Frontal cortex (tissue), 4 donors: Measurements from ENCODE around the gene ARSJ. TPM values are rescaled to one million over a fixed set of nuclear protein-coding genes. Genes with fewer than 3 reads are reported as not detected.

ENCODE experiments used
- DNase-seq, 2 donors: peaks; one replicate each; pipeline ENCODE4 v3.0.0; 2012; ENCODE audit warnings: low spot score in 2 of 2
- FAIRE-seq: peaks from 2 replicates; lab custom pipeline; 2012; peaks lifted over from hg19 to GRCh38; lab: Jason Lieb, UNC
- total RNA-seq: library from RNA; depleted of rRNA; stranded (reverse); fragments of >200 nt; gene quantifications from one replicate; pipeline ENCODE4 v1.2.3, GENCODE V29; 2014
- donor health status: control.
- donor health status: control.
- donor health status: control.

The ARSJ gene
- total RNA-seq, 1 donor from 2014 or later, result 0.41 TPM

DNA sequence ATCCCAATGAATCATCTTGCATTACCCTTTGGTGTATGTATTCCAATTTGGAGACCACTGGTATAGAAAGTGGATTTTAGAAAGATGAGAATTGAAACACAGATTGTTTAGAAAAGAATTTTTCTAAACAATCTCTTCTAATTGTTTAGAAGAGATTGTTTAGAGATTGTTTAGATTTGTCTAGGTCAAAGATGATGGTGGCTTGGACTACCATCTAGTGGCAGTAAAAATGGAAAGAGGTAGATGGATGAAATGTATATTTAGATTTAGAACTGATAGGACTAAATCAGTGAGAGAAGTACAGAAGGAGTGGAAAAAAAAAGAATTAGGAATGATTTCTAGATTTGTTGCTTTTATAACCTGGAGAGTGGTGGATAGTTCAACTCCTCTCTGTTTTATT is 70.6 kb downstream of the ARSJ start:
- FAIRE-seq (no peak), DNase-seq (no peak)

DNA sequence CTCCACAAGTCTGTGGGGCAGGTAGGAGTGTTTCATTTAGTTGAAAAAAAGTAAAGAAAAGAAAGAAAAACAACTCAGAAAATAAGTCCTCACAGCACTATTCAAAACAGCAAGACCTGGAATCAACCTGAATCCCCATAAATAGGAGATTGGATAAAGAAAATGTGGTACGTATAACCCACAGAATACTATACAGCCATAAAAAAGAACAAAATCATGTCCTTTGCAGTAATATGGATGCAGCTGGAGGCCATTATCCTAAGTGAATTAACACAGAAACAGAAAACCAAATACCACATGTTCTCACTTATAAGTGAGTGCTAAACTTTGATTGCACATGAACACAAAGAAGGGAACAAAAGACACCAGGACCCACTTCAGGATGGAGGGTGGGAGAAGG is 71.9 kb downstream of the ARSJ start:
- FAIRE-seq, result no peak
- no peak for DNase-seq

DNA sequence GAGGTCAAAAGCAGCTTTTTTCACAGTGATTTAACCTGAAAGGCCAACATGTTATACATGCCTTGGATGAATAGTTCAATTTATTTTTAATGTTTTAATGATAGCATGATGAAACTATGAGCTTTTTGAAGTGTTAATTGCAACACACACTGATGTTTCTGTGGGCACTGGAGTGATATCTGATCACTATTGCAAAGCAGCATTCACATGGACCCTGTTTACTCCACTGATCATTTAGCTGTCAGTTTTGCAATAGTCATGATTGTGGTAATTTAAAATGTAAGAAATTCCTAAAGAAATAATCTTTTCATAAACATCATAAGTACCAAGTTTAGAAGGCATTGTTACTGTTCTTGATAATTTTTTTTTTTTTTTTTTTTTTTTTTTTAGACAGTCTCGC is 74.1 kb downstream of the ARSJ start:
- FAIRE-seq (no peak), DNase-seq (no peak)

DNA sequence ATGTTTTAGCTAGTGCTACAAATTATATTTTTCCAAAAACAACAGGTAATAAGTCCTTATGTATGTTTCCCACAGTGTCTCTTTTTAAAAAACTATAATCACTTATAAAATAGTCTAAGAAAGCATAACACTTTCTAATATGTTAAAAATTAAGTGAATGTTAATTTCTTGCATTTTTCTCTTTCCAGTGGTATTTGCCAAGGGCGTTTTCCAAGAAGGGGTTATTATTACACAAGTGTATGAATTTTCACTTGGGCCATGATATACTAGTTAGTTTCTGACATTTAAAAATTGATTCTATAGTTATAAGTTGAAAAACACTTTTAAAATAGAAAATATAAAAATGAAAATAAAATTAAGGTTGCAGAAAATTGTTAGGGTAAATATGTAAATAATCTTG is 74.6 kb downstream of the ARSJ start:
- FAIRE-seq (peak; percentile 62), DNase-seq (no peak)

DNA sequence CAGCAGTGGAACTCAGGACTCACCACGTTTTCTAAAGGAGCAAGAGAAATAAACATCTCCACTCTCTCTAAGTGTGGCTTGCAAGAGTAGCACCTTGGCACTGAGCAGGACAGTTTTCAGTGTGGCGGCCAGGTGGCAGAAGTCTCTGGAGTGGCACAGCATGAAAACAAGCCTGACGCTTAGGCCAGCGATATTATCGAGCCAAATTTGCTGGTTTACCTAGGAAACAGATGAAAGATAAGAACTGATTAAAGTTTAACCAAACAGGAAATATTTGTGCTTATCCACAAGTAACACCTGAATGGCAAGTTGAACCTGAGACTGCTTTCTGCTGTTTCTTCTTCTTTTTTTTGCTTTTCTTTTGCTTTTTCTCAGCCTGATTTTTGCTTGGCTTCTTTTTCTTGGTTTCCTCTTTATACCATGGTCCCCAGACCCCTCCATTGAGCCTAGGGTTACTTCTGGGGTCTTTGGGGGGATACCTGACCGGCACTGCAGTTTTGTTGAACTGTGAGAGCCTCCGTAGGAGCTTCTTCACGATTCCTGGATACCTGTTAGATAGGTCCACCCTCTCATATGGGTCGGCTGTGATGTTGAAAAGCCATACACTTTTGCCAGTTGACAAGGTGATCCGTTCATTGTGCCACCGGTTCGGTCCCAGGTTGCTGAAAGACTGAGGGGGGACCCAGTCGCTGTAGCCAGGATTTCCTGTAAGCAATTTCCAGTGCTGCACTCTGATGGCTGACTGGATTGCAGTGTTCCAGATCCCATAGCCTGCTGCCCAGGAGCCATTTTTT is 77.3 kb downstream of the ARSJ start:
- no peak for DNase-seq
- FAIRE-seq, result no peak

DNA sequence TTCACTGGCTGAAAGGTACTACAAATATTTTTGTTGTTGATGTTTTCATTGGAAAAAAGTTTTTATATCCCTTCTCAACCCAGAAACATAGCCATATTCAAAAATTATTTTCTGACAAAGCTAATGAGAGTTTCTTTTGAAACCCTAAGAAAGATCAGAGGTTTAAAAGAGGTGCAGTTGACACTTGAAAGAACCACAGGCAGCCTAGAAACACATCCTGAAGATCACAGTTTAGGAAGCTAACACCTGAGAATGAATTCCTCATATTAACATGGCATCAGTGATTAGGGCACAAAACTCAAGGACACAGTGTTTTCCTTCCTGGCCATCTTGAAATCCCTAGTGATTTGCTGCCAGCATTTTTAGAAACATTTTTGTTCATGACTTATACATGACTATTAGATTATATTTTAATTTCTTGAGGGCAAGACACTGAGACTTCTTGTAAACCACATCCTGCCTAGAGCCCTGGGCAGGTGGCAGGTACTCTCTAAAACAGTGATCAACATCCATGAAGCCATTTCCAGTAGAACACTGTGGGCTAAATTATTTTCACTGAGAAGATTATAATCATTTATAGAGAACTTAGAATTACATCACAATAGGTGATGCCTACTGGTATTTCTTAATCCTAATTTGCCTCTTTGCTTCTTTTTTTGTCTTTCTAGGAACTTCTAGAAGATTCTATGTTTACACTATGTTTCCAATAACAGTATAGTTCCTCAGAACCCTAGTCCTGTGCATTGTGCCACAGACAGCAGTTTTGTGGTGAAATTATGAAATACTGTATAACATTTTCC is 80.0 kb downstream of the ARSJ start:
- FAIRE-seq, result no peak
- no peak for DNase-seq

DNA sequence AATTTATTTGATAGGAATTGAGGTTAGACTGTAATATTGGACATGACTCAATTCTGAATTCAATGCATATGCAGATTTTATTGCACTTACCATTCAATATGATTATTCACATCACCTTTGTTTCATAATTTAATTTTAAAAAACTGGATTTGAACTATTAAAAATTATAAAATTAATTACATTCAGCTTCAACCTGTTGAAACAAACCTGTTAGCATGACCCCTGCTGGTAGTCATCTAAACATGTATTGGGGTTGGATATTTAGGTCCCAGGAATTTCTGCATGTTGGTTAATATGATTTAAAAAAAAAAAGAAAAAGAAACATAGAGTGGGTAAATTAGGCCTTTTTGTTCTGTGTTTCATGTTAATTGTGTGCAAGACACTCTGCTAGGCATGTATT is 85.9 kb downstream of the ARSJ start:
- DNase-seq, result no peak
- no peak for FAIRE-seq

DNA sequence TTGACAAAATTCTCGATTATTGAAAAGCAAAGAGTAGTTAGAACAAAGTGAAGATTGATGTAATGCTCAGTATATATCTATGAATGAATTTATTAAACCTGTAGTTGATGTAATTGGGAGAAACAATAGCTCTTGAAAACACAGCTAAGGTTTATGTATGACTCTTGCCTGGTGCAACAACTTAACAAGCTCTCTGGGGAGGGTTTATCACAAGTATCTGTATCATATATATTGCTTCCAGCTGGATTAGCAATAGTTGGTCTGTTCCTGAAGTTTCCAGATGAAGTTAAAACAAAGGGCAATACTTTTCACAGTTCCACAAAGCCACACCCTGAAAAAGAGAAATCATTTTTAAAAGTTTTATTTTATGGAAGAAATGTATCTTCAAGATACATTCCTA is 91.4 kb downstream of the ARSJ start:
- DNase-seq, result no peak
- FAIRE-seq, result no peak

DNA sequence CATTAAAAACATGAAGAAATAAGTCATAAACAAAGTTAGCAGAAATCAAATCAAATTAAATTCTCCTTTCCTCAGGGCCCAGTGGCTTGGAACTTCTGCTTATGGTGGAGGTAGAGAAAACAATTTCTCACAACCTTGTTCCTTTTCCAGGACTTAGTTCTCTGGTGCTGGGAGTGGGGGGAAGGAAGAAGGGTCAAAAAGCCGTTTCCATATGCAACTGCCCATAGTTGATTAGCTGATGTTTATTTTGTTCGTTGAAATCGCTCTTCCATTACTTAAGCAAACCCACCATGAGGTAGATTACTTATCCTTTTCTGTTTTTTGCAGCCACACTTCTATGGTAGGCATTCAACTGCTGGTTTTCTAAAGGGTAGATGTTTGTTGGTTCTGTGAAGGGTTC is 94.2 kb downstream of the ARSJ start:
- FAIRE-seq (no peak), DNase-seq (no peak)

DNA sequence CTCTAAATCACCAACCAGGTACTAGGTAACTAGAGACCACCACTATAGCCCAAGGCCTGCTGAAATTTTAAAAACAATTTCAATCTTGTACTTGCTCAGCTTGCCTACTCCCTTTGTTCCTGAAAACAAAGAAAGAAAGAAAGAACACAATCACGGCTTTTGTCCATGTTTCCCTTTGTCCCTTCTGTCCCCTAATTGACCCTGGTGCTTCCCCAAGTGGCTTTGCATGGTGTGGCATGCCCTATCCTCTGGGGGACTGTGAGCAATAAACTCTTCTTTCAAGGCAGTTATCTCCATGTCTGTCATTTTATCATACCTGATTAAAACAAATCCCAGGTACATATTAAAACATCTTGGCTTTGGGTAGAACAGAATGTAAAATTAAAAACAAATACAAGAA is 94.8 kb downstream of the ARSJ start:
- no peak for DNase-seq
- no peak for FAIRE-seq

DNA sequence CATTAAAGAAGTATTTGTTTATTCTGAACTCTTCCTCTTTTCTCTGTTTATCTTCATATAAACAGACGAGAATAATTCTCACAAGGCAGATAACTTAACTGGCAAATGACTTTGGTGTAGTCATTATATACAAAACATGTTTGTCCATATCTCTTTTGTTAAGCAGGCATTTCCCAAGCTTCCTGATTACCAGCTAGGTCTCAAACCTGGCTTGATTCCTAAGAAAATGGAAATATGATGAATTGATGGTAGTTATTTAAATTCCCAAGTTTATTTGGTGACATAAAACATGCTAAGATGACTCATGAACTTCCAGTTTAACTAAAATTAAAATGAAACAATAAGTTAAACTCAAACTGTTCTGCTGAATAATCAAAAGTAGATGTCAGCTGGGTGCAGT is 96.8 kb downstream of the ARSJ start:
- DNase-seq (no peak), FAIRE-seq (no peak)

DNA sequence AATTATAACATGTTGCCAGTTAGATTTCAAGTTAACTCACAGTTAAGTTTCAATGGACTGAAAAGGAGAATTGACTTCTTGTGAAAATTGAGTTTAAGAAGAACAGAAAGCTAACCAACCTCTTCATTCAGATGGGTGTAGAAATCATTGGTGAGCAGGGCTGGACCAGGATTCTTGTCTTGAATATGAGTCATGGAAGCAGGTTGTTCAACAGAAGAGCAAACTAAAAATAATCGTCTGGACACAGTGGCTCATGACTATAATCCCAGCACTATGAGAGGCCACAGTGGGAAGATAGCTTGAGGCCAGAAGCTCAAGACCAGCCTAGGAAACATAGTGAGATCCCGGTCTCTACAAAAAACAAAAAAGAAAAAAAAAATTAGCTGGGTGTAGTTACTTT is 98.2 kb downstream of the ARSJ start:
- DNase-seq (no peak), FAIRE-seq (no peak)

DNA sequence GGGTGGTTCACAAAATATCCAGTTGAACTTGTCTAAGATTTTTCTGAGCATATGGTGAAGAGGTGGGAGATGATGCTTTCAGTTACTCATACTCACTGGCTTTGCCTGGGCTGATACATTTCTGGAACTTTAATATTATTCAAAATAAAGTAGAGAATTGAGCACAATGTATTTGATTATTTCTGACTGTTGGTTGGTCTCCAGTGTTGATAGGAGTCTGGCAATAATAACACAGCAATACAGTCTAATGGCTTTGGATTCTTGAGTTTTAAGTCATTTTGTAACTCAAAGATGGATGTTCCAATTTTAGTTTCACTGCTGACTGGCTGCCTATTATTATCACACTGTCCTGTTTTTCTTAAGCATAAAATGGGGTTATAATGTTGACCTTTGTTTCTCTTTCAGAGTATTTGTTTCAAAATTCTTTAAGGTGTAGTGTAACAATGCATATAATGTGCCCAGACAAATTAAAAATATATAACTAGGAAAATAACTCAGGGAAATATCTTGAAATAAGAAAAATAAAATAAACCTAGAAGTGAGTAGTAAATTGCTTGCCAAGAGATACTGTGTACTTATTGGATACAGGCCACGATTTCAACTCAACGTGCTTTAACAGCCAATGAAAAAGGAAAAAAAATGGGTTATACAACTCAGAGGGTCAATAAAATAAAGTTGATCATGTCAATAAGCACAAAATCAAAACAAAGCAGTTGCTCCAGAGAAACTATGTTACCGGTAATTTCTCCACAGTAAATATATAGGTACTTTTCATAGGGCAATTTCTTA is 99.0 kb downstream of the ARSJ start:
- FAIRE-seq (no peak), DNase-seq (no peak)

DNA sequence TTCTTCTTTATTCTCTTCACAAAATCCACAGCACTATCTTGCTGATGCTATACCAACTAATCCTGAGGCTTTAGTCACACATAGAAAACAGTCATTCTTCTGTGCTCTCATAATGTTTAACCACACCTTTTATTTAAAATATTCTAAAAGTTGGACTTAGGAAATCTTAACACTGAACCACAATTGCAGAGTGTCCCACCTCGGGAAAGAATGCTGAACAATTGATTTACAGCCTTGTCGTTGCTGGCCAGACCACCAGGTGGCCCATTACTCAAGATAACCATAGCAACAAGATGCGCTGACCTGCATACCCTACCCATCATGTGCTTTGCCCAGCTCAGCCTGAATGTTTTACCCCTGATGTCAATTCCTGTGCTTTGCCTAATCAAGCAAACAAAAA is 100.8 kb downstream of the ARSJ start:
- no peak for FAIRE-seq

DNA sequence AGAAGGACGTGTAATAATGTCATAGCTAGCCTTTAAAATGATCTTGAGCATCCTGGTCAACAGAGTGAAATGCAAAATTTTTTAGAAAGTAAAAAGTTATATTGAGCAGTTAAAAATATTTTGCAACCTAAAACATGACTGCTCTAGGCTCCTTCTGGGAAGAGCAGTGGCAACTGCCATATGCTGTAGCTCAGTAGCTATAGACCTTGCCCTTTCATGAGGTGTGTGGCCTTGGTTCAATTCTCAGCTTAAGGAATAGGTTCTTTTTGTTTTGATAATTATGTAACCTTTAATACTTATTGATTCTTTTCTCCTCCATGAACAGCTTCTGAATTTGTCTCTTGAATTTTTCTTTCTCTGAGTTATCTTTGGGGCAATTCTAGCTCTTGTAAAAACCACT is 105.0 kb downstream of the ARSJ start:
- DNase-seq (no peak), FAIRE-seq (no peak)

More for the DNA sequence above, 100.8 kb downstream of the ARSJ start:
- DNase-seq, result no peak

DNA sequence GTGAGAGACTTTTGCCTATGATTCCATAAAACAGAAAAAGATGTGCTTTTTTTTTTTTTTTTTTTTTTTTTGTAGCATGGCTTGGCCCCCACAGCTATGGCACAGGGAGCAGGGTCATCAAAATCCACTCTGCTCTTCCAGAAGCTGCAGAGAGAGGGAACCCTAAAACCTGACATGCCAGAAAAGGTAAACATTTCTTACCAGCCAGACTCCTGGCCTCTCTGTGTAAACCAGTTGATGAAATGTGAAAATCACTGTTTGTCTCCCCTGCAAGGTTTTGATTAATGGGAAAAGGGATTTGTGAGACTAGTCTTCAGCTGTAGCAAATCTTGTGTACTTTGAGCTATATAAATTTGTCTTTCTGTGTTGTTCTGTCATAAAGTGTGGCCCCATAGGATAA is 105.9 kb downstream of the ARSJ start:
- DNase-seq (no peak), FAIRE-seq (no peak)

DNA sequence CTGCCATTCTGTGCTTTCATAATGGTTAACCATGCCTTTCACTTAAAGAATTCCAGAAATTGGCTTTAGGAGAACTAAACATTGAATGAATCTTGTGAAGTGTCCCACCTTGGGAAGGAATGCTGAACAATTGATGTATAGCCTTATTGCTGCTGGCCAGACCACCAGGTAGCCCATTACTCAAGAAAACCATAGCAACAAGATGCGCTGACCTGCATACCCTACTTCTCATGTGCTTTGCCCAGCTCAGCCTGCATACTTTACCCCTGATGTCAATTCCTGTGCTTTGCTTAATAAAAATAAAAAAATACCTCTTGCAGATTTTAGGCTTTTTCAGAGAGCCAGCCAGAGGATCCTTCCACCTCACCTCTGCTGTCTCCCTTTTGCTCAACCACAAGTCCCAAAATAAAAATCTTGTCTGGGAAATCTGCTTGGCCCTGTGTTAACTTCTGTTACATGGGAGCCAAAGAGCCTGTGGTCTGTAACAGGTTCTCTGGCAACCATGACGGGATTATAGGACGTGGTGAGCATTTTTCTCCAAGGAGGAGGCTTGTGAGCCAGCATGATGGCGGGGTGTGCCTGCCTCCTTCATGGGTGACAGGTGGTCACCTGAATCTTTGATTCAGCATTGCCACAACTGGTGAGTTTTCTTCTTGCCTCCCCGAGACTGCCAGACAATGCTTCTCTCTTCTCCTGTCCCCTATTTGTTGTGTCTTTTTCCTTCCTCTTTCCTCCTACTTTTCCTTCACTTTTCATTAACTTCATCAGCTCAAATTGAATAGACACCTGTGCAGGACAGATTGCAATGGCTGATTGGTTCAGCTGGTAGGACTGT is 106.8 kb downstream of the ARSJ start:
- FAIRE-seq (no peak), DNase-seq (no peak)

DNA sequence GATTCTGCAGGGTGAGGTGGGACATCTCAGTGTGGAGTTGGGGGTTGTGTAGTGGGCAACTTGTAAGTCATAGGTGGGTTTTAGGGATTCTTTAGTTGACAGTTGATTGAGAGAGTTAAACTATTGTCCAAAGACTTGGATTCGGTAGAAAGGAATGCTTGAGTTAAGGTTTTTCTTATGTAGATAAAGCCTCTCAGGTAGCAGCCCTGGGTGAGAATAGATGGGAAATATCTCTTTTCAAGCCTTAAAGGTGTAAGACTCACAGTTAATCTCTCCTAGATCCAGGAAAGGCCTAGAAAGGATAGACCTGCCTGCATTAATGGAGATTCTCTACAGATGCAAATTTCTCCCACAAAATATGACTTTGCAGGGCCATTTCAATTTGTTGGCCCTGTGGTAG is 108.4 kb downstream of the ARSJ start:
- DNase-seq, result no peak
- FAIRE-seq, result no peak

DNA sequence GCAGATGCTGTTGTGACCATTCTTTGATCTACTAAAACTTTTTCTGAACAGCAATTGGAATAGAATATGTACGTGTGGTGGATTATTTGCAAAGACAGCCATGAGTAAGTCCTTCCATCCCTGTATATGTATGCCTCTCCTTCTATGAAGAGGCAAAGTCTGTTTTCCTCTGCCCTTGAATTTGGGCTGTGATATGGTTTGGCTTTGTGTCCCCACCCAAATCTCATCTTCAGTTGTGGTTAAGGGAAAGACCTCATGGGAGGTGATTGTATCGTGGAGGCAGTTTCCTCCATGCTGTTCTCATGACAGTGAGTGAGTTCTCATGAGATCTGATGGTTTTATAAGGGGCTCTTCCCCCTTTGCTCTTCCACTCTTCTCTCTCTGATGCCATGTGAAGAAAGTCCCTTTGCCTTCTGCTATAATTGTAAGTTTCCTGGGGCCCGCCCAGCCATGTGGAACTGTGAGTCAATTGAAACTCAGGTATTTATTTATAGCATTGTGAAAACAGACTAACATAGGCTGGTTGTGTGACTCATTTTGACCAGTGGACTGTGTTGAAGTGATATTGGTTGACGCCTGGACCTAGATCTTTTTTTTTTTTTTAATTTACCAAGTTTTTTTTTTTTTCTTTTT is 109.6 kb downstream of the ARSJ start:
- FAIRE-seq (no peak), DNase-seq (no peak)
